ENCODE measurements around the gene GCC1. TPM values are rescaled to one million over a fixed set of nuclear protein-coding genes. Genes with fewer than 3 reads are reported as not detected.

The GCC1 gene
- total RNA-seq, 1 experiment from 2014 or later: 16.8 TPM

- Histone ChIP-seq H2AK5ac (ENCODE audit: insufficient read length, low read length) (no peak overlapping the region), H3K4me2 (ENCODE audit: insufficient read depth, insufficient read length, low read length) (no peak overlapping the region), H2AFZ (ENCODE audit: low read length) (no peak overlapping the region), H3K56ac (ENCODE audit: insufficient read length, low read depth, low read length) (no peak overlapping the region), H2BK20ac (ENCODE audit: low read depth, low read length, poor library complexity, severe bottlenecking) (no peak overlapping the region), H4K20me1 (ENCODE audit: control insufficient read depth, insufficient read depth, insufficient read length) (no peaks in the 10 kb centered on the region), H2BK5ac (ENCODE audit: insufficient read length, low read length) (no peak overlapping the region), H3T11ph (ENCODE audit: low read length) (no peak overlapping the region), H4K8ac (replicated peaks; ENCODE audit: insufficient read length, low read depth, low read length) (no peak overlapping the region), H3K14ac (ENCODE audit: insufficient read depth, low read length) (no peak overlapping the region), H4K91ac (ENCODE audit: insufficient read length, low read depth, low read length) (no peak overlapping the region), H3K18ac (ENCODE audit: insufficient read length, low read depth, low read length) (no peak overlapping the region), H3K27me3 (ENCODE audit: insufficient read depth, low read length) (peaks cover 2% of the 10 kb centered on the region; the same call in 1 of the 2 replicates), H3K4me1 (ENCODE audit: insufficient read depth, low read length) (no peaks in the 10 kb centered on the region), H4K5ac (ENCODE audit: insufficient read length, low read depth, low read length) (no peak overlapping the region), H3K23ac (ENCODE audit: insufficient read length, low read depth, low read length) (no peak overlapping the region), H3K9me3 (ENCODE audit: control insufficient read depth, low read depth, low read length) (no peaks in the 10 kb centered on the region), H3K79me2 (ENCODE audit: insufficient read depth, low read length) (no peaks in the 10 kb centered on the region), H2BK12ac (ENCODE audit: insufficient read length, low read depth, low read length) (no peak overlapping the region), H3K27ac (ENCODE audit: insufficient read length, low read depth, low read length) (no peak overlapping the region), H3K23me2 (ENCODE audit: insufficient read length, low read depth, low read length, poor library complexity, severe bottlenecking) (no peaks in the 10 kb centered on the region), H2BK120ac (ENCODE audit: low read depth, low read length, poor library complexity, severe bottlenecking) (no peak overlapping the region), H3K9ac (ENCODE audit: extremely low read depth, insufficient read length, low read length) (no peak overlapping the region), H2BK15ac (ENCODE audit: low read depth, low read length) (no peak overlapping the region), H3K4ac (ENCODE audit: low read depth, low read length) (no peak overlapping the region), H3K79me1 (ENCODE audit: insufficient read depth, low read depth, low read length, poor library complexity, severe bottlenecking) (no peaks in the 10 kb centered on the region)
- H3K27me3 Mint-ChIP-seq (ENCODE audit: low read depth): peaks cover 86% of the 10 kb centered on the region
- DNase-seq: no peak
- no peak for TF ChIP-seq CTCF (conservative IDR thresholded peaks at IDR 0.05)
- H3K9me3 Mint-ChIP-seq: peaks cover 11% of the 10 kb centered on the region in 2 experiments
- H3K36me3 Mint-ChIP-seq (ENCODE audit: insufficient read depth in 1 of 3, low read depth in 3 of 3): peaks cover 0 to 3% (median 0%) of the 10 kb centered on the region in 3 experiments; a peak in 1 of 7 replicates
- H3K4me3 Mint-ChIP-seq: no peak overlapping the region
- H3K4me1 Mint-ChIP-seq: peaks cover 12 to 29% of the 10 kb centered on the region in 2 experiments
- no peak overlapping the region for H3K27ac Mint-ChIP-seq
Observed at GRCh38 chr7:127532736-127533135, 52.7 kb downstream of the GCC1 start.

Data from H9 (cell line).